Measurements from ENCODE around the gene COL8A2. TPM values are rescaled to one million over a fixed set of nuclear protein-coding genes. Genes with fewer than 3 reads are reported as not detected.

Gene COL8A2
- polyA plus RNA-seq, 3 donors, result 1.6 to 1.9 (median 1.8) TPM

- no peak for DNase-seq
Measured at GRCh38 chr1:36137776-36138175, 12.8 kb upstream of the COL8A2 start.

- DNase-seq, result no peak
Measured at GRCh38 chr1:36137226-36137625, 12.2 kb upstream of the COL8A2 start.

GRCh38 chr1:36136535-36136934, 11.5 kb upstream of the COL8A2 start:
- no peak for DNase-seq

GRCh38 chr1:36135796-36136195, 10.8 kb upstream of the COL8A2 start:
- DNase-seq, result no peak

DNA sequence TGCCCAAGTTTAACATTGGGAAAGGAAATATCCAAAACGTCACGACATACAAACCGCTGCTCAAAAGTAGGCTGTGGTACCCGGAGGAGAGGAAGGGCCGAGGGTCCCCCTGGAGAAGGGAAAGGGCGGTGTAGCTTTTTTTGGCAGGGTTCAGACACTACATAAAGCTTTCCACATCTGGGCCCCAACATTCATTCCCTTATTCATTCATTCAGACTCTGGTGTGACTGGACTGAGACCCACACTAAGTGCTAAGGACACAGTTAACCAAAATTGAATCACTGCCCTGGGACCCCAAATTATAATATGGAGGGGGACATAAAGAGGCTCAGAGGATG, 10.3 kb upstream of the COL8A2 start:
- no peak for DNase-seq

DNA sequence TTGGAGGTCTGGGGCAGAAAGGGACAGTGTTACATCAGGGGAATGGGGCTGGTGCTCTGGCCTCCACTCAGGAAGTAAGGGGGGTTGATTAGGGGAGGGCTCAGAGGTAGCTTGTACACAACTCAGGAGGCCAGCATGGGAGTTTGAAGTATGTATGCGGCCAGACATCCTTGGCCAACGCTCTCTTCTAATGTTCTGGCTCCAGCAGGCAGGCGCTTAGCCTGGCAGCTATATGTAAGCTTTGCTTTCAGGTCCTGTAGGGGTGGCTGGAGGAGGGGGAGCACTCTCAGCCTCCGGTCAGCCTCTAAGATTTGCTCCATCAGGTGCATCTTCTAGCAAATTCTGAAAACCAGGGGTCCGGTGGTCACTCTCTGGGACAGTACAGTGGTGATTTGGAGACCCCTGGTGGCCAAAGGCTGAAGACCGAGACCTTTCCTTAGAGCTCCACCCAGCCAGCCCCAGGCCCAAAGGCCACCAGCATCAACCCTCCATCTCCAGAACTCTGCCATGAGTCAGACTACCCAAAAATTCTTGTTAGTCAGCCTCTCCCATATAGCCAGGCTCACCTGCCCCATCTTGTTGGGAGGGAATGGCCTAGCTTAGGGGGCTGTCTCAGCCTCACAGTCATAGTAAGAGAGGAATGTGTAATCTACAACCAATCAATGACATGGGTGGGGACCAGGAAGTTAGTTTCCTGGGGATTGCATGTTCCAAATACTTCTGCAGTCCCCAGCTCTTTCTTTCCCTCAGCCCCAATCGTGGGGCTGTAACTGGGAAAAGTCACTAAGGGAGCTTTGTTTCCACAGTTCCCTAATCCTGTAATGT, 9.7 kb upstream of the COL8A2 start:
- peak; percentile 63 for DNase-seq

GRCh38 chr1:36134031-36134430, 9.0 kb upstream of the COL8A2 start:
- no peak for DNase-seq

- no peak for DNase-seq
Measured at GRCh38 chr1:36133484-36133883, 8.5 kb upstream of the COL8A2 start.

DNA sequence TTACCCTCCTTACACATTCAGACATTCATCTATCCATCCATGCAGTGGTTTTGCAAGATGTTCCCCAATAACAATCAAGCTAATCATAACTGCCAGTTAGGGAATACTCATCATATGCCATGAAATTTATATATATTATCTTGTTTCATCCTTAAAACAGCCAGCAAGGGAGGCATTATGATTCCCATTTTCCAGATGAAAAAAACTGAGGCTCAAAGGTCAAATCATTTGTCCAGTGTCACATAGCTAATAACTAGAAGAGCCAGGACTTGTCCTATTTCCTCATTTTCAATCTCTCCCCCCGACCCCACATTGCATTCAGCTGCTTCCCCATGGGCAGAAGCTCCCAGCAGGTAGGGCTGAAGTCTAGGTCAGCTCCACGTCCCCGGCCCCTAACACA, 7.0 kb upstream of the COL8A2 start:
- no peak for DNase-seq

GRCh38 chr1:36128905-36129206, 3.8 kb upstream of the COL8A2 start:
- DNase-seq, result no peak

DNA sequence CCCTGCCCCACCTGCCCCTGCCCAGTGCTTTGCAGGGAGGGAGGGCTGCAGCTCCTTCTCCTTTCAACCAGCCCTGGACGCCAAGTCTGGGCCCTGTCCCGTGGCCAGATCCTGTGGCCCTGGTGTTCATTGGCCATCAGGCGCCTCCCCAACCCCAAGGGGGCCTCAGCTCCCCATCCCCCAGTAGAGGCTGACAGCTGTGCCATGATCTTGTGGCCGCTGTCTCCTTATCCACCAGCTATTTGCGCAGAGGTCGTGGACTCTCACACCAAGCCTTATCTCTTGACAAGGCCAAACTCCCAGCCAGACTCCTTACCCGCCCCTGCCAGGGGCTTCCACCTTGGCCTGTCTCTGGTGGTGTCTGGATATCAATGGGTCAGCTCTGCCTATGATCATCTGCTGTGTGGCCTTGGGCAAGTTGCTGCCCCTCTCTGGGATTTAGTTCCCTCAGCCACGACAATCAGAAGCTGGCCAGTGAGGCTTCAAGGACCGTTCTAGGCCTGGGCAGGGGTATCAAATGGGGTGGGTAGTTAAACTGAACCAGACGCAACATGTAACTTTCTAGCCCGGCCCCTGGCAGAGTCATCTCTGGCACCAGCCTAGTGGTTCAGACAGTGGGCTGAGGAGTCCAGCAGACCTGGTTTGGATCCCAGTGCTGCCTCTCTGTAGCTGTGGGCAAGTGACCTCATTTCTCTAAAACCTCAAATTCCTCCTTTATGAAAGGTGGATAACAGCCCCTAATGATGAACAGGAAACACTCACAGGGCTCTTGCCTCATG, 3.3 kb upstream of the COL8A2 start:
- DNase-seq, result no peak

- DNase-seq, result no peak
Measured at GRCh38 chr1:36126797-36127500, 1.9 kb upstream of the COL8A2 start.

DNA sequence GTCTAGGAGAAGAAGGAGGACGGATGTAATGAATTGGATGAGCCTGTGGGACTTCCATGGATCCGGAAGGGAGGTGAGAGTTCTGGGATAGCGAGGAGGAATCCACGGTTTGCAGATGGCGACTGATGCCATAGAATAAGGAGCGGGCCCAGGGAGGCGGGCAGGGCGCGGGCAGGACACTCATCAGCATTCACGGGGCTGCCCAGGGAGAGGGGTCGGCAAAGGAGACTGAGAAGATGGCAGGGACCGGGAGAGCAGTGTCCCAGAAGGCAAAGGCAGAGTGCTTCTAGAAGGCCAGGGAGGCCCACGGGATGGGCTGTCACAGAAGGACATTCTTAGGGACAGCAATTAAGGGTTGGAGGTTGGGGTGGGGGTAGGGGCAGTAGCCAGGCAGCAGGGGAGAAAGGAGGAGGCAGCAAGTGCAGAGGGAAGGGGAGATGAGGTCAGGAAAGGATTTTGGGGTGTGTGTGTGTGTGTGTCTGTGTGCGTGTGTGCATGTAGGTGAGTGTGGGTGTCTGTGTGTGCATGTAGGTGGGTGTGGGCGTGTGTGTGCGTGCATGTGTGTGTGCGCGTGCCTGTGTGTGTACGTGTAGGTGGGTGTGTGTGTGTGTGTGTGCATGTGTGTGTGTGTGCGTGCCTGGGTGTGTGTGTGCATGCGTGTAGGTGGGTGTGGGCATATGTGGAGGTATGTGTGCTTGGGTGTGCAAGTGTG, 1.1 kb upstream of the COL8A2 start:
- DNase-seq, result no peak

DNA sequence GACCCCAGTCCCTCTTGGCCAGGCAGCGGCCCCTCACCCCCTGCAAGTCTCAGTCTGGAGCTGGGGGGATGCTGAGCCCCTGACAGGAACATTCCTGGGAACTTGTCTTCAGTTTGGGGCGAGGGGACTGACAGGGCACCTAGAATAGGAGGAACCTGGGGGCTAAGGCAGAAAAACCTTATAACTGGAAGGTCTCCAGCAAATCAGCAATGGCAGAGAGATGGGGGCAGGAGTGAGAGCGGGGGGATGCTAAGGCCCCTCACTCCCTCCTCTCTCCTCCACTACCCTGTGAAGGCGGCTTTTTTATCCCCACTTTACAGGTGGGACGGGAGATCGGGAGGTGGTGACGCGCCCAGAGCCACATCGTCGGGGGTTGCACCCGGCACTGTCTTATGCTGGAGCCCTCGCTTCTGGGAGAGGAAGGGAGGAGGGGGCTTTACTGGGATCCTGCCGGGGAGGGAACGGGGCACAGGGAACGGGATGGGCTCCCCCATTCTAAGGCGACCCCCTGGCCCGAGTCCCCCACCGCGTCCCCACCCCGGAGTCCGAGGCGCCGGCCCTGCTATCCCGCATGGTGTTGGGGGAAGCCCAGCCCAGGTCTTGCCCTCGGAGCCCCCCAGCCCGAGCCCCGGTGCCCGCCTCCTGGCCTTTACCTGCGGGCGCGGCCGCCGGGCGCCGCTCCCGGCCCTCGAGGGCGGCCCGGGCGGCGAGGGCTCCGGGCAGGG, 456 bp downstream of the COL8A2 start:
- no peak for DNase-seq

DNA sequence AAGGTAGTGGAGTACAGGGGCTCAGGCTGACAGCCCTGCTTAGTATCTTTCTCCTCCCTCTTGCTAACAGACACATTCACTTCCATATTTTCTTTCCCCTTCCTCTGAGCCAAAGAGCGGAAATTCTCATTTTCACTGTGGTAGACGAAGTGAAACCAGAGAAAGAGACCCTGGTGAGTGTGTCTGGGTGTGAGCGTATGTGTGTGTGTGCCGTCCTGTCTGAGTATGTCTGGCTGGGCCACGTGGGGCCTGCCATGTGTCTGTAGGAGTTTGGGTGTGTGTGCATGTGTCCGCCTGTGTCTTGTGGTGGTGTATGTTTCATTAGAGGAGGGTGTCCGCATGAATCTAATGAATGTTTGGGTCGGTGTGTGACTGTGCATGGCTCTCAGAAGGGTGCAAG, 1.7 kb downstream of the COL8A2 start:
- DNase-seq, result no peak

DNA sequence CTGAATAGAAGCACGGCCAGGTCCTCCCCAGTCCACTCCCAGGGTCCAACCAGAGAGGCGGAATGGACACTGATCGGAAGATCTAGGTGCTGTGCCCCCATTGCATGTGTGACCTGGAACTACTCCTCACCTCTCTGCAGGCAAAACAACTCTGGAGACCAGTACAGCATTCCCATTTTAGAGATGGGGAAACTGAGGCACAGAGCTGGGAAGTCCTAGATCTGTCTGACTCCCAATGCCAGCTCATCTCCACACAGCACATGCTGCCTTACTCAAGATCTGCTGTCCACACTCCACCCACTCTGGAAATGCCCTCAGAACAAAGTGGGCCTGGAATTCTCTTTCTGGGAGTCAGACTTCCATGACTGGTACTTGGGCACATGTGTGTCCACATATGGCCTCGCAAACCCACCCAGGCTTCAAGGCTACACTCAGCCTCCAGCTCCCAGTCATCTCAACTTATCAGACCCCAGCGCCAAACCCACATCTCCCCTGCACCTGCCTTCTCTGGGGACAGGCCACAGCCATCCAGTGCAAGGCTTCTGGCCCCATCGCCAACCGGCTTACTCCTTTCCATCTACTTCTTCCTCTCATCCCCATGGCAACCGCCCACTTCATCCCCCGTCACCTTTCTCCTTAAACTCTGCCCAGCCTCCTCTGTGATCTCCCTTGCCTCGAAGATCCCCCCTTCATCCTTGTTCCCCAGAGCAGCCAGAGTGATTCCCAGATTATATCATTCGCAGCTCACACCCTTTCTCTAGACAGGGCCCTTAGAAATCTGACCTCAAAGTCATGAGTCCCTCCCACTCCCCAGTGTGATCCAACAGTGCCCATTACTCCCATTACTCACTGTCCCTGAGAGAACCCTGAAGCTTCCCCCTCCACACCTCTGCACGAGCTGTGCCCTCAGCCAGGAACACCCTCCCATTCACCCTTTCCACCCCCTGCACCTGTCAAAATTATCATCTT, 2.7 kb downstream of the COL8A2 start:
- DNase-seq, result no peak

DNA sequence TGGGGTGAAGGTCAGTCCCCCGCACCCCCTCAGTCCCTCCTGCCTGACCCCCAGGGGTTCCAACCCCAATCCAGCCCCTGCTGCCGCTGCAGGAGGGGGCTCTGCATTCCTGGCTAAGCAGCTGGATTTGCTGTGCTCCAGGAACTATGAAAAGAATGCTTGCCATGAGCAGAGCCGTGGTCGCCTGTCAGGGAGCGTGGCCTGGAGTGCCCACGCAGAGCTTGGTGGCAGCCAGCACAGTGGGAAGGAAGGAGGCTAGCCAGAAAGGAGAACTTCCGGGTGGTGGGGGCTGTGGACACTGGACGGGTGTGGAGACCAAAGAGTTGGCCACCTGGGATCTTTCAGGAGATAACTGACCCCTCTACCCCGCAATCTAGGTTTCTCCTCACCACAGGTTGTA, 5.6 kb downstream of the COL8A2 start:
- no peak for DNase-seq

- no peak for DNase-seq
Measured at GRCh38 chr1:36118447-36119204, 6.4 kb downstream of the COL8A2 start.

DNA sequence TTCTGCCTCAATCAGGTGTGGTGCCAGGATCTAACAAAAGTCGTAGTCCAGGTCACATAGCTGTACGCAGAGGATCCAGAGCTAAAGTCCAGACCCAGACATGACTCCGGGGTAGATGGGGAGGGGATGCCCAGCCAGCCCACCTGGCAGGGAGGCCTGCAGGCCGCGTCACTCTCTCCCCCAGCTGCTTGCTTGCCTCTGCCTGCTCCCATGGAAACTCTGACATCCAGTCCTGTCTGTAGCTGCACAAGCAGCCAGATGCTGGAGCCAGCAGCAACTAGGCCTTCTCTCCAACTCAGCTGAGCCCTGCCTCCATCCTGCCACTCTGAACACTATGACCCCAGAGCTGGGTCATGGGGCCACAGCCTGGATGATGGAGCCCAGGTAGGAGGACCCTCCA, 8.1 kb downstream of the COL8A2 start:
- DNase-seq, result no peak

DNA sequence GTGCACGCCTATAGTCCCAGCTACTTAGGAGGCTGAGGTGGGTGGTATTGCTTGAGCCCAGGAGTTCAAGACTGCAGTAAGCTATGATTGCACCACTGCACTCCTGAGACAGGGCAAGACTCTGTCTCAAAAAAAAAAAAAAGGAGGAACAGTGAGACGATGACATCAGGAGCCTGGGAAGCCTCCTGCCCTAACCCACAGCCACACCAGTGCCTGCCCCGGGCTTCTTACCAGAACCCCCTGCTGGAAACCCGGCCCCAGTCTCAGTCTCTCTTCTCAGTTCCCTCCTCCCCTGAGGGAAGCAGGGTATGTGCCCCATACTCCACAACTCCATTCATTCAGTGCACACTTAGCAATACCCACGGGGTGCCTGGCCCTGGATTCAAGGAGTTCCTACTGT, 9.1 kb downstream of the COL8A2 start:
- no peak for DNase-seq
